Measurements from ENCODE around the gene RFC3.
"Not testable (repeated sequence)": the region's sequence is repeated elsewhere in the genome, so short reads cannot be mapped to it uniquely, and the experiment has no call there.

The RFC3 gene

GRCh38 chr13:33806470-33807248, 11.3 kb upstream of the RFC3 start:
- H3K27ac ChIP-seq (ENCODE audit: insufficient read depth, low read depth, low read length, poor library complexity, severe bottlenecking) = no peak overlapping the region
- H3K9me3 ChIP-seq (ENCODE audit: control insufficient read depth, low read length) = no peaks in the 10 kb centered on the region
- peaks cover 8% of the 10 kb centered on the region for H3K27me3 ChIP-seq (ENCODE audit: control insufficient read depth, insufficient read depth, low read length, poor library complexity, severe bottlenecking)
- no peak overlapping the region for H3K4me3 ChIP-seq (ENCODE audit: insufficient read depth, low read depth, low read length)
- H3K4me1 ChIP-seq (ENCODE audit: control insufficient read depth, insufficient read depth, low read length) = no peaks in the 10 kb centered on the region
- H3K36me3 ChIP-seq (ENCODE audit: control insufficient read depth, insufficient read depth, low read length) = no peaks in the 10 kb centered on the region
- 82 to 86% methylated on average over 8 of the region's 8 CpGs for WGBS, 2 experiments

GRCh38 chr13:33812829-33813228, 5.1 kb upstream of the RFC3 start:
- H3K27me3 ChIP-seq (ENCODE audit: control insufficient read depth, insufficient read depth, low read length, poor library complexity, severe bottlenecking) = peaks cover 19% of the 10 kb centered on the region
- H3K9me3 ChIP-seq (ENCODE audit: control insufficient read depth, low read length); H3K4me1 ChIP-seq (ENCODE audit: control insufficient read depth, insufficient read depth, low read length); H3K4me3 ChIP-seq (ENCODE audit: insufficient read depth, low read depth, low read length); H3K27ac ChIP-seq (ENCODE audit: insufficient read depth, low read depth, low read length, poor library complexity, severe bottlenecking); H3K36me3 ChIP-seq (ENCODE audit: control insufficient read depth, insufficient read depth, low read length): not testable (repeated sequence)
- 84 to 91% methylated on average over 6 of the region's 7 CpGs for WGBS, 2 experiments

GRCh38 chr13:33815011-33815550, 2.9 kb upstream of the RFC3 start:
- Histone ChIP-seq H3K9me3 (ENCODE audit: control insufficient read depth, low read length) (no peaks in the 10 kb centered on the region), H3K36me3 (ENCODE audit: control insufficient read depth, insufficient read depth, low read length) (no peaks in the 10 kb centered on the region), H3K27ac (ENCODE audit: insufficient read depth, low read depth, low read length, poor library complexity, severe bottlenecking) (no peak overlapping the region), H3K4me3 (ENCODE audit: insufficient read depth, low read depth, low read length) (no peak overlapping the region), H3K4me1 (ENCODE audit: control insufficient read depth, insufficient read depth, low read length) (no peaks in the 10 kb centered on the region), H3K27me3 (ENCODE audit: control insufficient read depth, insufficient read depth, low read length, poor library complexity, severe bottlenecking) (peaks cover 13% of the 10 kb centered on the region)
- 100% methylated on average over 1 of the region's 1 CpG for WGBS, 2 experiments

- Histone ChIP-seq H3K27ac (ENCODE audit: insufficient read depth, low read depth, low read length, poor library complexity, severe bottlenecking) (no peak overlapping the region), H3K36me3 (ENCODE audit: control insufficient read depth, insufficient read depth, low read length) (no peaks in the 10 kb centered on the region), H3K9me3 (ENCODE audit: control insufficient read depth, low read length) (no peaks in the 10 kb centered on the region), H3K27me3 (ENCODE audit: control insufficient read depth, insufficient read depth, low read length, poor library complexity, severe bottlenecking) (peaks cover 13% of the 10 kb centered on the region), H3K4me3 (ENCODE audit: insufficient read depth, low read depth, low read length) (no peak overlapping the region), H3K4me1 (ENCODE audit: control insufficient read depth, insufficient read depth, low read length) (no peaks in the 10 kb centered on the region)
- WGBS, 2 experiments = 96% methylated on average over 2 of the region's 2 CpGs
Measured at GRCh38 chr13:33816912-33817311, 1.0 kb upstream of the RFC3 start.

- 57 to 60% methylated on average over 4 to 5 of the region's 5 CpGs for WGBS, 2 experiments
- H3K36me3 ChIP-seq (ENCODE audit: control insufficient read depth, insufficient read depth, low read length) = no peaks in the 10 kb centered on the region
- no peaks in the 10 kb centered on the region for H3K4me1 ChIP-seq (ENCODE audit: control insufficient read depth, insufficient read depth, low read length)
- peak overlapping the region; percentile 92 for H3K4me3 ChIP-seq (ENCODE audit: insufficient read depth, low read depth, low read length)
- H3K27ac ChIP-seq (ENCODE audit: insufficient read depth, low read depth, low read length, poor library complexity, severe bottlenecking) = no peak overlapping the region
- H3K9me3 ChIP-seq (ENCODE audit: control insufficient read depth, low read length) = no peaks in the 10 kb centered on the region
- H3K27me3 ChIP-seq (ENCODE audit: control insufficient read depth, insufficient read depth, low read length, poor library complexity, severe bottlenecking) = peaks cover 13% of the 10 kb centered on the region
Measured at GRCh38 chr13:33817513-33817900, 442 bp upstream of the RFC3 start.

- WGBS, 2 experiments = 83 to 99% methylated on average over 3 to 4 of the region's 4 CpGs
- H3K9me3 ChIP-seq (ENCODE audit: control insufficient read depth, low read length) = no peaks in the 10 kb centered on the region
- H3K4me3 ChIP-seq (ENCODE audit: insufficient read depth, low read depth, low read length) = no peak overlapping the region
- no peaks in the 10 kb centered on the region for H3K27me3 ChIP-seq (ENCODE audit: control insufficient read depth, insufficient read depth, low read length, poor library complexity, severe bottlenecking)
- H3K36me3 ChIP-seq (ENCODE audit: control insufficient read depth, insufficient read depth, low read length) = peaks cover 2% of the 10 kb centered on the region
- H3K27ac ChIP-seq (ENCODE audit: insufficient read depth, low read depth, low read length, poor library complexity, severe bottlenecking) = no peak overlapping the region
- H3K4me1 ChIP-seq (ENCODE audit: control insufficient read depth, insufficient read depth, low read length) = no peaks in the 10 kb centered on the region
Measured at GRCh38 chr13:33825083-33825482, 7.1 kb downstream of the RFC3 start.

- no peaks in the 10 kb centered on the region for H3K4me1 ChIP-seq (ENCODE audit: control insufficient read depth, insufficient read depth, low read length)
- H3K9me3 ChIP-seq (ENCODE audit: control insufficient read depth, low read length) = no peaks in the 10 kb centered on the region
- H3K27ac ChIP-seq (ENCODE audit: insufficient read depth, low read depth, low read length, poor library complexity, severe bottlenecking) = no peak overlapping the region
- 80 to 100% methylated on average over 1 of the region's 2 CpGs for WGBS, 2 experiments
- H3K36me3 ChIP-seq (ENCODE audit: control insufficient read depth, insufficient read depth, low read length) = peaks cover 17% of the 10 kb centered on the region
- H3K4me3 ChIP-seq (ENCODE audit: insufficient read depth, low read depth, low read length) = no peak overlapping the region
- no peaks in the 10 kb centered on the region for H3K27me3 ChIP-seq (ENCODE audit: control insufficient read depth, insufficient read depth, low read length, poor library complexity, severe bottlenecking)
Measured at GRCh38 chr13:33827139-33827538, 9.2 kb downstream of the RFC3 start.

GRCh38 chr13:33828431-33829129, 10.6 kb downstream of the RFC3 start:
- no peaks in the 10 kb centered on the region for H3K9me3 ChIP-seq (ENCODE audit: control insufficient read depth, low read length)
- no peaks in the 10 kb centered on the region for H3K4me1 ChIP-seq (ENCODE audit: control insufficient read depth, insufficient read depth, low read length)
- no peaks in the 10 kb centered on the region for H3K27me3 ChIP-seq (ENCODE audit: control insufficient read depth, insufficient read depth, low read length, poor library complexity, severe bottlenecking)
- no peak overlapping the region for H3K27ac ChIP-seq (ENCODE audit: insufficient read depth, low read depth, low read length, poor library complexity, severe bottlenecking)
- peaks cover 25% of the 10 kb centered on the region for H3K36me3 ChIP-seq (ENCODE audit: control insufficient read depth, insufficient read depth, low read length)
- 93 to 95% methylated on average over 7 of the region's 7 CpGs for WGBS, 2 experiments
- H3K4me3 ChIP-seq (ENCODE audit: insufficient read depth, low read depth, low read length) = no peak overlapping the region

- Histone ChIP-seq H3K27ac (ENCODE audit: insufficient read depth, low read depth, low read length, poor library complexity, severe bottlenecking) (no peak overlapping the region), H3K4me3 (ENCODE audit: insufficient read depth, low read depth, low read length) (no peak overlapping the region), H3K4me1 (ENCODE audit: control insufficient read depth, insufficient read depth, low read length) (no peaks in the 10 kb centered on the region), H3K27me3 (ENCODE audit: control insufficient read depth, insufficient read depth, low read length, poor library complexity, severe bottlenecking) (no peaks in the 10 kb centered on the region), H3K36me3 (ENCODE audit: control insufficient read depth, insufficient read depth, low read length) (peaks cover 29% of the 10 kb centered on the region), H3K9me3 (ENCODE audit: control insufficient read depth, low read length) (no peaks in the 10 kb centered on the region)
- 98 to 99% methylated on average over 4 of the region's 4 CpGs for WGBS, 2 experiments
Measured at GRCh38 chr13:33832872-33833271, 14.9 kb downstream of the RFC3 start.

GRCh38 chr13:33838647-33839046, 20.7 kb downstream of the RFC3 start:
- no peak overlapping the region for H3K27ac ChIP-seq (ENCODE audit: insufficient read depth, low read depth, low read length, poor library complexity, severe bottlenecking)
- peaks cover 12% of the 10 kb centered on the region for H3K36me3 ChIP-seq (ENCODE audit: control insufficient read depth, insufficient read depth, low read length)
- WGBS, 2 experiments = 65 to 78% methylated on average over 4 of the region's 4 CpGs
- no peaks in the 10 kb centered on the region for H3K27me3 ChIP-seq (ENCODE audit: control insufficient read depth, insufficient read depth, low read length, poor library complexity, severe bottlenecking)
- H3K9me3 ChIP-seq (ENCODE audit: control insufficient read depth, low read length) = no peaks in the 10 kb centered on the region
- no peak overlapping the region for H3K4me3 ChIP-seq (ENCODE audit: insufficient read depth, low read depth, low read length)
- no peaks in the 10 kb centered on the region for H3K4me1 ChIP-seq (ENCODE audit: control insufficient read depth, insufficient read depth, low read length)

Data from ectodermal cell (in vitro differentiated cells).